HepG2 (cell line): ENCODE measurements around the gene CAPN9. TPM values are rescaled to one million over a fixed set of nuclear protein-coding genes. Genes with fewer than 3 reads are reported as not detected.

Experiments used
- HCFC1 ChIP-seq: fragments of 150-350 bp; IDR thresholded peaks from 2 replicates; pipeline ENCODE4 v1.6.1; 2014; ENCODE audit warnings: low read depth, low read length
- HNF1A ChIP-seq, 2 experiments: sonication (generic) in 1 of 2; formaldehyde crosslinking in 1 of 2; IDR thresholded peaks; 2 replicates each; pipeline versions ENCODE4 v1.4.0 to v1.6.1; 2016 to 2020; ENCODE audit warnings: borderline replicate concordance in 1 of 2, low read depth in 1 of 2, mild to moderate bottlenecking in 1 of 2, missing genetic modification reagents in 1 of 2
- HOXA7 ChIP-seq: sonication (generic); formaldehyde crosslinking; IDR thresholded peaks from 2 replicates; pipeline ENCODE4 v1.8.1; 2022; ENCODE audit warnings: mild to moderate bottlenecking, missing genetic modification reagents, moderate library complexity
- ISX ChIP-seq: sonication (generic); formaldehyde crosslinking; conservative IDR thresholded peaks from 2 replicates; pipeline ENCODE4 v1.5.0; 2020; ENCODE audit warnings: missing genetic modification reagents
- KDM5B ChIP-seq: sonication (generic); formaldehyde crosslinking; IDR thresholded peaks from 2 replicates; pipeline ENCODE4 v1.4.0; 2020; ENCODE audit warnings: missing genetic modification reagents, mild to moderate bottlenecking, borderline replicate concordance
- MAFG ChIP-seq: sonication (generic); formaldehyde crosslinking; IDR thresholded peaks from 2 replicates; pipeline ENCODE4 v1.5.1; 2020; ENCODE audit warnings: mild to moderate bottlenecking, missing genetic modification reagents
- MLLT10 ChIP-seq: sonication (generic); formaldehyde crosslinking; IDR thresholded peaks from 2 replicates; pipeline ENCODE4 v1.4.0; 2020; ENCODE audit warnings: missing genetic modification reagents
- NFATC3 ChIP-seq: sonication (generic); formaldehyde crosslinking; IDR thresholded peaks from 2 replicates; pipeline ENCODE4 v1.5.1; 2020; ENCODE audit warnings: mild to moderate bottlenecking, missing genetic modification reagents
- PRDM4 ChIP-seq: sonication (generic); formaldehyde crosslinking; IDR thresholded peaks from 2 replicates; pipeline ENCODE4 v1.9.0; 2021; ENCODE audit warnings: missing genetic modification reagents, borderline replicate concordance
- SRSF9 ChIP-seq: fragments of 200-400 bp; formaldehyde crosslinking; IDR thresholded peaks from 2 replicates; pipeline ENCODE4 v1.6.1; 2018; ENCODE audit warnings: borderline replicate concordance, mild to moderate bottlenecking, low read depth, low read length; ENCODE audit not compliant: insufficient read depth, poor library complexity, severe bottlenecking
- STAT5B ChIP-seq: sonication (generic); formaldehyde crosslinking; IDR thresholded peaks from 2 replicates; pipeline ENCODE4 v1.4.0; 2020; ENCODE audit warnings: missing genetic modification reagents
- SYNCRIP ChIP-seq: fragments of 200-400 bp; formaldehyde crosslinking; IDR thresholded peaks from 2 replicates; pipeline ENCODE4 v1.6.1; 2018; ENCODE audit warnings: mild to moderate bottlenecking, low read depth, low read length; ENCODE audit not compliant: insufficient read depth
- XRCC5 ChIP-seq: fragments of 200-400 bp; formaldehyde crosslinking; optimal IDR thresholded peaks from 2 replicates; pipeline ENCODE3; 2017; ENCODE audit warnings: mild to moderate bottlenecking, low read length
- ZFP41 ChIP-seq: sonication (generic); formaldehyde crosslinking; IDR thresholded peaks from 2 replicates; pipeline ENCODE4 v1.4.0; 2020; ENCODE audit warnings: mild to moderate bottlenecking, missing genetic modification reagents, borderline replicate concordance
- ZFP62 ChIP-seq: sonication (generic); formaldehyde crosslinking; IDR thresholded peaks from 2 replicates; pipeline ENCODE4 v1.4.0; 2020; ENCODE audit warnings: missing genetic modification reagents
- ZNF232 ChIP-seq: sonication (generic); formaldehyde crosslinking; IDR thresholded peaks from 2 replicates; pipeline ENCODE4 v1.4.0; 2020; ENCODE audit warnings: missing genetic modification reagents, borderline replicate concordance
- ZNF616 ChIP-seq: sonication (generic); formaldehyde crosslinking; IDR thresholded peaks from 2 replicates; pipeline ENCODE4 v1.5.0; 2020; ENCODE audit warnings: low read depth, mild to moderate bottlenecking, missing genetic modification reagents
- ZNF639 ChIP-seq: conservative IDR thresholded peaks from 2 replicates; pipeline ENCODE4 v1.6.1; 2018; ENCODE audit warnings: missing genetic modification reagents
- ZNF691 ChIP-seq: sonication (generic); formaldehyde crosslinking; IDR thresholded peaks from 2 replicates; pipeline ENCODE4 v1.4.0; 2020; ENCODE audit warnings: missing genetic modification reagents, low read depth, mild to moderate bottlenecking, borderline replicate concordance
- ZNF720 ChIP-seq: sonication (generic); formaldehyde crosslinking; IDR thresholded peaks from 2 replicates; pipeline ENCODE4 v1.4.0; 2020; ENCODE audit warnings: missing genetic modification reagents
- ZNF850 ChIP-seq: sonication (generic); formaldehyde crosslinking; conservative IDR thresholded peaks from 2 replicates; pipeline ENCODE4 v1.9.0; 2021; ENCODE audit warnings: mild to moderate bottlenecking, missing genetic modification reagents
- polyA plus RNA-seq, 8 experiments: library from polyadenylated mRNA; depleted of rRNA in 3 of 8; stranded (reverse) in 7 of 8; unstranded in 1 of 8; fragments of >200 nt; fragmentation: Illumina TruSeq in 4 of 8; extraction: Trizol in 4 of 8; gene quantifications; 2 replicates each; pipeline versions ENCODE4 v1.2.1 to v1.2.3, GENCODE V29; 2011 to 2016; ENCODE audit warnings: low read depth in 4 of 8, missing spikeins in 1 of 8, mixed read lengths in 1 of 8; ENCODE audit not compliant: insufficient read depth in 1 of 8
- total RNA-seq, 5 experiments: library from RNA; depleted of rRNA; stranded (reverse); fragments of >200 nt; fragmentation: Illumina TruSeq; extraction: Trizol; gene quantifications; 2 replicates each; pipeline ENCODE4 v1.2.3, GENCODE V29; 2016; ENCODE audit warnings: low read depth in 1 of 5

Gene CAPN9
- total and polyA plus RNA-seq, 2 of the 13 experiments (the other 11 are each of a cell fraction or from before 2014, with no cell fraction given): 0.04 to 0.31 TPM

- TF ChIP-seq ZNF616 (CRISPR knock-in tag): 0 out of 2 replicates have a peak, but pooled peaks have one; percentile 37
- TF ChIP-seq ZNF850: no peak
- TF ChIP-seq NFATC3 (CRISPR knock-in tag): no peak
- no peak for TF ChIP-seq SYNCRIP
- no peak for TF ChIP-seq ZFP62
- TF ChIP-seq HOXA7: no peak
- TF ChIP-seq ZNF639 (CRISPR knock-in tag): no peak
- TF ChIP-seq ZNF691 (CRISPR knock-in tag): peak; percentile 95; the same call in 1 of the 2 replicates
- no peak for TF ChIP-seq ISX
- no peak for TF ChIP-seq PRDM4 (CRISPR knock-in tag)
- TF ChIP-seq STAT5B: no peak; the same call in 1 of the 2 replicates
- TF ChIP-seq ZNF720 (CRISPR knock-in tag): no peak
- no peak for TF ChIP-seq SRSF9
- TF ChIP-seq MLLT10 (CRISPR knock-in tag): no peak
- no peak for TF ChIP-seq ZFP41 (CRISPR knock-in tag)
- no peak for TF ChIP-seq MAFG
- peak; percentile 75 for TF ChIP-seq HNF1A (IDR thresholded peaks at IDR 0.05; ENCODE audit: low read depth)
- peak; percentile 93 for TF ChIP-seq HNF1A (CRISPR knock-in tag; IDR thresholded peaks at IDR 0.05; ENCODE audit: borderline replicate concordance)
- TF ChIP-seq HCFC1: no peak
- TF ChIP-seq KDM5B (CRISPR knock-in tag): peak; percentile 85; the same call in 1 of the 2 replicates
- TF ChIP-seq XRCC5: peak; percentile 87
- peak; percentile 51; the same call in 1 of the 2 replicates for TF ChIP-seq ZNF232 (CRISPR knock-in tag)
Measured at GRCh38 chr1:230728710-230729392, 18.3 kb upstream of the CAPN9 start (continued).
